ENCODE measurements around the gene MAST4. TPM values are rescaled to one million over a fixed set of nuclear protein-coding genes. Genes with fewer than 3 reads are reported as not detected.

The MAST4 gene
- total and polyA plus RNA-seq, 2 donors (not counting 1 experiment from before 2014, with no cell fraction given): 2.5 to 57.1 TPM

- Histone ChIP-seq H3K27me3 (replicated peaks in 1 of 4; ENCODE audit: control extremely low read depth in 1 of 4, control insufficient read depth in 3 of 4, insufficient read depth in 4 of 4, low read length in 3 of 4) (no peaks in the 10 kb centered on the region), H3K36me3 (replicated peaks in 1 of 2; ENCODE audit: control extremely low read depth in 1 of 2, control insufficient read depth in 1 of 2, extremely low read depth in 1 of 2, insufficient read depth in 2 of 2, low read length in 1 of 2) (no peaks in the 10 kb centered on the region), H3K4me1 (ENCODE audit: control insufficient read depth in 2 of 2, insufficient read depth in 2 of 2, low read length in 2 of 2) (no peaks in the 10 kb centered on the region), H4K20me1 (ENCODE audit: control insufficient read depth, insufficient read depth, low read length, poor library complexity, severe bottlenecking) (no peaks in the 10 kb centered on the region), H3K4me2 (replicated peaks; ENCODE audit: low read depth, low read length, poor library complexity, severe bottlenecking) (no peak overlapping the region), H3K9me3 (ENCODE audit: control extremely low read depth in 1 of 3, control insufficient read depth in 2 of 3, insufficient read depth in 1 of 3, low read length in 2 of 3) (no peaks in the 10 kb centered on the region), H3K9ac (ENCODE audit: low read length) (no peak overlapping the region), H3K79me2 (ENCODE audit: control insufficient read depth, insufficient read depth, low read length) (no peaks in the 10 kb centered on the region), H3K27ac (ENCODE audit: low read length in 2 of 2) (no peak overlapping the region), H3K4me3 (ENCODE audit: control extremely low read depth in 1 of 5, extremely low read depth in 1 of 5, insufficient read depth in 1 of 5, low read depth in 2 of 5, low read length in 4 of 5) (no peak overlapping the region), H2AFZ (ENCODE audit: insufficient read depth, low read depth, low read length, poor library complexity, severe bottlenecking) (no peak overlapping the region)
- intact Hi-C loops (cut with micrococcal nuclease): no loop called here
- Mint-ChIP-seq H3K27me3 (no peaks in the 10 kb centered on the region), H3K9me3 (ENCODE audit: insufficient read depth) (no peaks in the 10 kb centered on the region), H3K4me3 (no peak overlapping the region), H3K27ac (no peak overlapping the region), H3K4me1 (no peaks in the 10 kb centered on the region)
- ChIA-PET POLR2A (no interaction called here), CTCF (no interaction called here)
- WGBS (ENCODE audit: insufficient coverage): no CpG with 5 or more reads among the region's 2 CpGs
- TF ChIP-seq, protein P1, sequence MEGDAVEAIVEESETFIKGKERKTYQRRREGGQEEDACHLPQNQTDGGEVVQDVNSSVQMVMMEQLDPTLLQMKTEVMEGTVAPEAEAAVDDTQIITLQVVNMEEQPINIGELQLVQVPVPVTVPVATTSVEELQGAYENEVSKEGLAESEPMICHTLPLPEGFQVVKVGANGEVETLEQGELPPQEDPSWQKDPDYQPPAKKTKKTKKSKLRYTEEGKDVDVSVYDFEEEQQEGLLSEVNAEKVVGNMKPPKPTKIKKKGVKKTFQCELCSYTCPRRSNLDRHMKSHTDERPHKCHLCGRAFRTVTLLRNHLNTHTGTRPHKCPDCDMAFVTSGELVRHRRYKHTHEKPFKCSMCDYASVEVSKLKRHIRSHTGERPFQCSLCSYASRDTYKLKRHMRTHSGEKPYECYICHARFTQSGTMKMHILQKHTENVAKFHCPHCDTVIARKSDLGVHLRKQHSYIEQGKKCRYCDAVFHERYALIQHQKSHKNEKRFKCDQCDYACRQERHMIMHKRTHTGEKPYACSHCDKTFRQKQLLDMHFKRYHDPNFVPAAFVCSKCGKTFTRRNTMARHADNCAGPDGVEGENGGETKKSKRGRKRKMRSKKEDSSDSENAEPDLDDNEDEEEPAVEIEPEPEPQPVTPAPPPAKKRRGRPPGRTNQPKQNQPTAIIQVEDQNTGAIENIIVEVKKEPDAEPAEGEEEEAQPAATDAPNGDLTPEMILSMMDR (IDR thresholded peaks at IDR 0.05): no peak
- DNase-seq: no peak
- no peak for ATAC-seq (ENCODE audit: low read depth)
These were observed 510.6 kb downstream of the MAST4 start for GRCh38 chr5:67106626-67107342.

DNA sequence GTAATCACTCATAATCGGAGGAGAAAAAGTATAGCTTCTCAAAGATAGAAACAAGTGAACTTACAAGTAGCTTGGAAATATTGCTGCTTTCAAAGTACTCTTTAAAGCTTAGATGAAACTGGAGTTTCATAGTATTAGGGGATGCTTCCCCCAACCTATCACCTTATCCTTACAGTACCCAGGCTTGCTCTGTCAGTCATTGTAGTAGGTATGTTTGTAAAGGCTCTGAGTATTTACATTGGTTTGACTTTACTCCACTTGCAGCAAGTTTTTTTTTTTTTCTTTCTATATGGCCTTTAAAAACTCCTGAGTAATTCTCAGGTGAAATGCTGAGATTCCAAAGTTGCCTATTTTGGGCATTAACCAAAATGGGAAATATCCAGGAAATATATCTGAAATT, 515.6 kb downstream of the MAST4 start:
- Mint-ChIP-seq H3K9me3 (ENCODE audit: insufficient read depth) (no peaks in the 10 kb centered on the region), H3K27me3 (no peaks in the 10 kb centered on the region), H3K4me1 (no peaks in the 10 kb centered on the region), H3K4me3 (no peak overlapping the region), H3K27ac (no peak overlapping the region)
- no peak overlapping the region for H2AFZ ChIP-seq (ENCODE audit: insufficient read depth, low read depth, low read length, poor library complexity, severe bottlenecking)
- intact Hi-C loops (cut with micrococcal nuclease): no loop called here
- no peaks in the 10 kb centered on the region for H3K27me3 ChIP-seq (replicated peaks in 1 of 4; ENCODE audit: control extremely low read depth in 1 of 4, control insufficient read depth in 3 of 4, insufficient read depth in 4 of 4, low read length in 3 of 4)
- DNase-seq: no peak
- H3K36me3 ChIP-seq (replicated peaks in 1 of 2; ENCODE audit: control extremely low read depth in 1 of 2, control insufficient read depth in 1 of 2, extremely low read depth in 1 of 2, insufficient read depth in 2 of 2, low read length in 1 of 2): no peaks in the 10 kb centered on the region
- H3K4me2 ChIP-seq (replicated peaks; ENCODE audit: low read depth, low read length, poor library complexity, severe bottlenecking): no peak overlapping the region
- no peaks in the 10 kb centered on the region for H3K9me3 ChIP-seq (ENCODE audit: control extremely low read depth in 1 of 3, control insufficient read depth in 2 of 3, insufficient read depth in 1 of 3, low read length in 2 of 3)
- no CpG with 5 or more reads among the region's 1 CpG for WGBS (ENCODE audit: insufficient coverage)
- H3K4me3 ChIP-seq (ENCODE audit: control extremely low read depth in 1 of 5, extremely low read depth in 1 of 5, insufficient read depth in 1 of 5, low read depth in 2 of 5, low read length in 4 of 5): no peak overlapping the region
- TF ChIP-seq, protein P1 (IDR thresholded peaks at IDR 0.05): no peak
- no peak for TF ChIP-seq EZH2 (IDR thresholded peaks at IDR 0.05; ENCODE audit: borderline replicate concordance, insufficient read depth, low read depth, low read length, poor library complexity, severe bottlenecking)
- no peaks in the 10 kb centered on the region for H3K79me2 ChIP-seq (ENCODE audit: control insufficient read depth, insufficient read depth, low read length)
- no peak for ATAC-seq (ENCODE audit: low read depth)
- H3K9ac ChIP-seq (ENCODE audit: low read length): no peak overlapping the region
- POLR2A ChIA-PET: interaction anchor here (0.7 kb wide), 1 partner anchor 59 kb away, joined by 5 read pairs; no protein-coding TSS in a partner anchor
- no peak overlapping the region for H3K27ac ChIP-seq (ENCODE audit: low read length in 2 of 2)
- no peaks in the 10 kb centered on the region for H3K4me1 ChIP-seq (ENCODE audit: control insufficient read depth in 2 of 2, insufficient read depth in 2 of 2, low read length in 2 of 2)
- H4K20me1 ChIP-seq (ENCODE audit: control insufficient read depth, insufficient read depth, low read length, poor library complexity, severe bottlenecking): no peaks in the 10 kb centered on the region
- CTCF ChIA-PET: no interaction called here

All from B cell (primary cell).